ENCODE results near the gene ADAM17. TPM values are rescaled to one million over a fixed set of nuclear protein-coding genes. Genes with fewer than 3 reads are reported as not detected.

ADAM17 gene
- polyA plus RNA-seq, 1 donor (not counting 4 experiments of a cell fraction or from before 2014, with no cell fraction given): 13.3 TPM

- TF ChIP-seq CTCF (optimal IDR thresholded peaks at IDR 0.05 in 1 of 3, IDR thresholded peaks at IDR 0.05 in 1 of 3, conservative IDR thresholded peaks at IDR 0.05 in 1 of 3; ENCODE audit: extremely low read depth in 1 of 3, insufficient read depth in 2 of 3, low read length in 3 of 3) (no peak), EZH2 (IDR thresholded peaks at IDR 0.05; ENCODE audit: low read length) (no peak)
- no peak for DNase-seq (ENCODE audit: low read depth, low spot score)
- Histone ChIP-seq H3K9me1 (ENCODE audit: control insufficient read depth, extremely low read depth, insufficient read depth, low read length) (peaks cover 2% of the 10 kb centered on the region), H4K20me1 (ENCODE audit: control insufficient read depth, extremely low read depth, insufficient read depth, low read length) (no peaks in the 10 kb centered on the region), H3K9me3 (ENCODE audit: control insufficient read depth, low read depth, low read length) (no peaks in the 10 kb centered on the region), H3K4me1 (ENCODE audit: control insufficient read depth, extremely low read depth, insufficient read depth, low read length) (no peaks in the 10 kb centered on the region), H3K4me3 (ENCODE audit: control insufficient read depth in 2 of 3, extremely low read depth in 1 of 3, insufficient read depth in 2 of 3, low read depth in 1 of 3, low read length in 3 of 3) (no peak overlapping the region), H3K9ac (ENCODE audit: control insufficient read depth, extremely low read depth, insufficient read depth, low read length) (no peak overlapping the region), H3K79me2 (ENCODE audit: control insufficient read depth, insufficient read depth, low read length) (no peaks in the 10 kb centered on the region), H3K27me3 (ENCODE audit: control insufficient read depth, extremely low read depth, insufficient read depth, low read length) (no peaks in the 10 kb centered on the region), H3K36me3 (ENCODE audit: control insufficient read depth in 2 of 2, extremely low read depth in 1 of 2, insufficient read depth in 2 of 2, low read length in 2 of 2) (peaks cover 39 to 57% of the 10 kb centered on the region in 2 experiments), H2AFZ (ENCODE audit: control insufficient read depth, low read length) (no peak overlapping the region), H3K27ac (ENCODE audit: control insufficient read depth, insufficient read depth, low read length) (no peak overlapping the region), H3K4me2 (ENCODE audit: control insufficient read depth, extremely low read depth, insufficient read depth, low read depth, low read length) (no peak overlapping the region)
- dilution Hi-C loops (cut with MboI; ENCODE audit: extremely low pct_ligation_motif_present, low sequenced_read_pairs): no loop called here
- FAIRE-seq: no peak
These were observed 62.2 kb downstream of the ADAM17 start for GRCh38 chr2:9493478-9493877.

- Histone ChIP-seq H3K36me3 (ENCODE audit: control insufficient read depth in 2 of 2, extremely low read depth in 1 of 2, insufficient read depth in 2 of 2, low read length in 2 of 2) (peaks cover 38 to 57% of the 10 kb centered on the region in 2 experiments), H3K4me3 (ENCODE audit: control insufficient read depth in 2 of 3, extremely low read depth in 1 of 3, insufficient read depth in 2 of 3, low read depth in 1 of 3, low read length in 3 of 3) (no peak overlapping the region), H3K9me3 (ENCODE audit: control insufficient read depth, low read depth, low read length) (no peaks in the 10 kb centered on the region), H3K4me2 (ENCODE audit: control insufficient read depth, extremely low read depth, insufficient read depth, low read depth, low read length) (no peak overlapping the region), H3K79me2 (ENCODE audit: control insufficient read depth, insufficient read depth, low read length) (no peaks in the 10 kb centered on the region), H4K20me1 (ENCODE audit: control insufficient read depth, extremely low read depth, insufficient read depth, low read length) (no peaks in the 10 kb centered on the region), H2AFZ (ENCODE audit: control insufficient read depth, low read length) (no peak overlapping the region), H3K9me1 (ENCODE audit: control insufficient read depth, extremely low read depth, insufficient read depth, low read length) (no peaks in the 10 kb centered on the region), H3K9ac (ENCODE audit: control insufficient read depth, extremely low read depth, insufficient read depth, low read length) (no peak overlapping the region), H3K4me1 (ENCODE audit: control insufficient read depth, extremely low read depth, insufficient read depth, low read length) (no peaks in the 10 kb centered on the region), H3K27ac (ENCODE audit: control insufficient read depth, insufficient read depth, low read length) (no peak overlapping the region), H3K27me3 (ENCODE audit: control insufficient read depth, extremely low read depth, insufficient read depth, low read length) (no peaks in the 10 kb centered on the region)
- DNase-seq (ENCODE audit: low read depth, low spot score) (no peak), FAIRE-seq (no peak)
- dilution Hi-C loops (cut with MboI; ENCODE audit: extremely low pct_ligation_motif_present, low sequenced_read_pairs): no loop called here
- no peak for TF ChIP-seq CTCF (optimal IDR thresholded peaks at IDR 0.05 in 1 of 3, IDR thresholded peaks at IDR 0.05 in 1 of 3, conservative IDR thresholded peaks at IDR 0.05 in 1 of 3; ENCODE audit: extremely low read depth in 1 of 3, insufficient read depth in 2 of 3, low read length in 3 of 3)
- no peak for TF ChIP-seq EZH2 (IDR thresholded peaks at IDR 0.05; ENCODE audit: low read length)
These were observed 62.7 kb downstream of the ADAM17 start for GRCh38 chr2:9492927-9493326.

Data from keratinocyte (primary cell).